Nephron progenitor cell (in vitro differentiated cells): Measurements from ENCODE around the gene TBX21.

Source experiments
- DNase-seq: peaks from one replicate; pipeline ENCODE4 v3.0.0; 2021
- H3K27ac Mint-ChIP-seq: 2 replicates; pipeline ENCODE4 v1.8.0; 2021; ENCODE audit warnings: mild to moderate bottlenecking, moderate library complexity, mixed read lengths
- H3K27me3 Mint-ChIP-seq: 2 replicates; pipeline ENCODE4 v1.8.0; 2021; ENCODE audit warnings: mild to moderate bottlenecking, low read depth, mixed read lengths; ENCODE audit not compliant: poor library complexity
- H3K36me3 Mint-ChIP-seq: 2 replicates; pipeline ENCODE4 v1.8.0; 2021; ENCODE audit warnings: low read depth, mixed read lengths
- H3K4me1 Mint-ChIP-seq: 2 replicates; pipeline ENCODE4 v1.8.0; 2021; ENCODE audit warnings: mixed read lengths
- H3K4me3 Mint-ChIP-seq: 2 replicates; pipeline ENCODE4 v1.8.0; 2021; ENCODE audit warnings: mild to moderate bottlenecking, moderate library complexity, mixed read lengths
- H3K9me3 Mint-ChIP-seq: 2 replicates; pipeline ENCODE4 v1.8.0; 2021; ENCODE audit warnings: mild to moderate bottlenecking, moderate library complexity, mixed read lengths
- CTCF ChIP-seq: fragments of 200-600 bp; sonication (generic); IDR thresholded peaks from 2 replicates; pipeline ENCODE4 v1.5.0; 2021; ENCODE audit warnings: antibody characterized with exemption

Gene TBX21

GRCh38 chr17:47774331-47774730 lies 41.3 kb downstream of the TBX21 start:
- H3K27ac Mint-ChIP-seq = no peak overlapping the region
- DNase-seq = no peak
- H3K4me1 Mint-ChIP-seq = peaks cover 6% of the 10 kb centered on the region
- H3K4me3 Mint-ChIP-seq = no peak overlapping the region
- peaks cover 63% of the 10 kb centered on the region for H3K27me3 Mint-ChIP-seq
- TF ChIP-seq CTCF = no peak
- peaks cover 29% of the 10 kb centered on the region for H3K9me3 Mint-ChIP-seq
- H3K36me3 Mint-ChIP-seq = no peaks in the 10 kb centered on the region

- Mint-ChIP-seq H3K4me3 (no peak overlapping the region), H3K27me3 (peaks cover 62% of the 10 kb centered on the region), H3K9me3 (peaks cover 23% of the 10 kb centered on the region), H3K27ac (no peak overlapping the region), H3K4me1 (peaks cover 6% of the 10 kb centered on the region), H3K36me3 (no peaks in the 10 kb centered on the region)
- no peak for TF ChIP-seq CTCF
- DNase-seq = no peak
Measured at GRCh38 chr17:47774987-47775580, 42.0 kb downstream of the TBX21 start.

- peak; percentile 71 for TF ChIP-seq CTCF
- no peak overlapping the region for H3K4me3 Mint-ChIP-seq
- no peaks in the 10 kb centered on the region for H3K36me3 Mint-ChIP-seq
- H3K9me3 Mint-ChIP-seq = peaks cover 15% of the 10 kb centered on the region
- peak; percentile 25 for DNase-seq
- no peak overlapping the region for H3K27ac Mint-ChIP-seq
- H3K27me3 Mint-ChIP-seq = peaks cover 67% of the 10 kb centered on the region
- H3K4me1 Mint-ChIP-seq = peaks cover 6% of the 10 kb centered on the region
Measured at GRCh38 chr17:47776330-47777197, 43.5 kb downstream of the TBX21 start.

GRCh38 chr17:47778184-47778635 lies 45.2 kb downstream of the TBX21 start:
- Mint-ChIP-seq H3K4me1 (peaks cover 6% of the 10 kb centered on the region), H3K27ac (no peak overlapping the region), H3K4me3 (no peak overlapping the region), H3K36me3 (no peaks in the 10 kb centered on the region), H3K9me3 (peaks cover 5% of the 10 kb centered on the region), H3K27me3 (peaks cover 67% of the 10 kb centered on the region)
- TF ChIP-seq CTCF = no peak
- no peak for DNase-seq

GRCh38 chr17:47781397-47781796 lies 48.4 kb downstream of the TBX21 start:
- Mint-ChIP-seq H3K4me1 (no peaks in the 10 kb centered on the region), H3K27me3 (peaks cover 67% of the 10 kb centered on the region), H3K36me3 (no peaks in the 10 kb centered on the region), H3K4me3 (no peak overlapping the region), H3K27ac (no peak overlapping the region), H3K9me3 (no peaks in the 10 kb centered on the region)
- TF ChIP-seq CTCF = no peak
- DNase-seq = no peak
